GM18951 (cell line): ENCODE data around the gene TBC1D16.
"Not testable (repeated sequence)": the region's sequence is repeated elsewhere in the genome, so short reads cannot be mapped to it uniquely, and the experiment has no call there.

Experiments
- POLR2A ChIP-seq: IDR thresholded peaks from 4 replicates; pipeline ENCODE4 v1.6.1; 2011; ENCODE audit warnings: mild to moderate bottlenecking; ENCODE audit not compliant: insufficient read length, insufficient read depth; ENCODE audit errors: extremely low read depth
- in situ Hi-C: fragments of 300-500 bp; cut with MboI; formaldehyde crosslinking; loops from one replicate; pipeline ENCODE4 v1.12.0; 2022; ENCODE audit warnings: low sequenced_read_pairs, mixed read lengths, inconsistent platforms; ENCODE audit not compliant: unreplicated experiment

TBC1D16 gene

DNA sequence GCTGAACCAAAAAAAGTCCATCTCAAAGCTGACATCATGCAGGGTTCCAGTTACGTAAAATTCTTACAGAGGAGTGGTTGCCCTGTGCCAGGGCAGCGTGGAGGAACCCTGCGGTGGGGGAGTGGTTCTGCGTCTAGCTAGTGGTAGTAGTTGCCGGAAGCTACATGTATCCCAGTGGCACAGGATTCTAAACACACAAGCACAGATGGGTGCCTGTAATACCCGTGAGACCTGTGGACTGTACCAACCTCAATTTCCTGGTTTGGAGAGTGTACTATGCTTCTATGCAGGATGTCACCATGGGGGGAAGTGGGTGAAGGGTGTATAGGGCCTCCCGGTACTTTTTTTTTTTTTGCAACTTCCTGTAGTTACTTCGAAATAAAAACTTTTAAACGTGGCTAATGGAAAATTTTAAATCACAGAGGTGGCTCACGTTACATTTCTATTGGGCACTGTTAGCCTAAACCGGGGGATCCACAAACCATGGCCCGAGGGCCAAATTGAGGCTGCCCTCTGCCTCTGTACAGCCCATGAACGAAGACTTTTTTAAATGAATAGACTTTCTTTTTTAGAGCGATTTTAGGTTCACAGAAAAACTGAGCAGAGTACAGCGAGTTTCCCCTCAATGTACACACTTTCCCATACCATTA lies 38.5 kb downstream of the TBC1D16 start:
- in situ Hi-C loops, result no loop called here
- TF ChIP-seq POLR2A, result no peak

DNA sequence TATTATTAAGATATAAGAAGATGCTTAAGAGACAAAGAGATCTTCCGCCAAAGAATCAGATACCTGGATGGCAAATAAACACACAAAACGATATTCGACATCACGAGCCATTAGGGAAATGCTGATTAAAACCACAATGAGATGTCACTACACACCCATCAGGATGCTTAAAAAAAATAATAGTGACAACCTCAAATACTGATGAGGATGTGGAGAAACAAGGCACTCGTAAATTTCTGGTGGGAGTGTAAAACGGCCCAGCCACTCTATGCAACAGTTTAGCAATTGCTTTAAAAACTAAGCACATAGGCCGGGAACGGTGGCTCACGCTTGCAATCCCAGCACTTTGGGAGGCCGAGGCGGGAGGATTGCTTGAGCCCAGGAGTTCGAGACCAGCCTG lies 39.4 kb downstream of the TBC1D16 start:
- TF ChIP-seq POLR2A, result no peak
- in situ Hi-C loops, result no loop called here

DNA sequence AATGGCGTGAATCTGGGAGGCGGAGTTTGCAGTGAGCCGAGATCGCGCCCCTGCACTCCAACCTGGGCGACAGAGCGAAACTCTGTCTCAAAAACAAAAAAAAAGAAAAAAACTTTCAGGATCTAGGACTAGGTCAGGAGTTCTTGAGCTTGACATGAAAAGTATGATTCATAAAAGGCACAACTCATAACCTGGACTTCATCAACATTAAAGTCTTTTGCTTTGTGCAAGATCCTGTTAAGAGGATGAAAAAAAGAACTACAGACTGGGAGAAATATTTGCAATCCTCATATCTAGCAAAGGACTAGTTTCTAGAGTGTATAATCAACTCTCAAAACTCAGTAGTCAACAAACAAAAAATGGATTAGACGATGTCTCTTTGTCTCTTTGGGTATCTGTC lies 40.0 kb downstream of the TBC1D16 start:
- no peak for TF ChIP-seq POLR2A
- in situ Hi-C loops, result no loop called here

DNA sequence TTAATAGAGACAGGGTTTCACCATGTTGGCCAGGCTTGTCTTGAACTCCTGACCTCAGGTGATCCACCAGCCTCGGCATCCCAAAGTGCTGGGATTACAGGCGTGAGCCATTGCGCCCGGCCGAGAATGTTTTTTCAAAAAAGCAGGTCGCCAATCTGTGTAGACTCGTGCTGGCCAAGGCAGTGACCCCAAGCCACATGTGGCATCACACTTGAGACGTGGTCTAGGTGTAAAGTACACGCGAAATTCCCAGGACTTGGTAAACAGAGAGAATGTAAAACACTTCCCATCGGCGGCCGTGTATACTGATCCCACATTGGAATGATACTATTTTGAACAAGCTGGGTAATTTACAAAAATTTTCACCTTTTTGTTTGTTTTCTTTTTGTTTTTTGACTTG lies 41.1 kb downstream of the TBC1D16 start:
- in situ Hi-C loops, result no loop called here

DNA sequence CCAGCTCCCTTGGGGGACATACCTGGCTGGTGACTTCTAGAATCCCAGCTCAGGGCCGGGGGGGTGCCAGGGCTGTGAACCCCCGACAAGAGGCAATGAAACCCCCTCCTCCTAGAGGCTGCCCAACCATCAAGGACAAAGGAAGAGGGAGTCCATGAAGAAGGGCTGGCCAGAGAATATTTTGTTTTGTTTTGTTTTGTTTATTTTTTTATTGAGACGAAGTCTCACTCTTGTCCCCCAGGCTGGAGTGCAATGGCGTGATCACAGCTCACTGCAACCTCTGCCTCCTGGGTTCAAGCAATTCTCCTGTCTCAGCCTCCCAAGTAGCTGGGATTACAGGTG lies 41.5 kb downstream of the TBC1D16 start:
- in situ Hi-C loops, result not testable (repeated sequence)

More for the DNA sequence above, 41.1 kb downstream of the TBC1D16 start:
- TF ChIP-seq POLR2A, result no peak

DNA sequence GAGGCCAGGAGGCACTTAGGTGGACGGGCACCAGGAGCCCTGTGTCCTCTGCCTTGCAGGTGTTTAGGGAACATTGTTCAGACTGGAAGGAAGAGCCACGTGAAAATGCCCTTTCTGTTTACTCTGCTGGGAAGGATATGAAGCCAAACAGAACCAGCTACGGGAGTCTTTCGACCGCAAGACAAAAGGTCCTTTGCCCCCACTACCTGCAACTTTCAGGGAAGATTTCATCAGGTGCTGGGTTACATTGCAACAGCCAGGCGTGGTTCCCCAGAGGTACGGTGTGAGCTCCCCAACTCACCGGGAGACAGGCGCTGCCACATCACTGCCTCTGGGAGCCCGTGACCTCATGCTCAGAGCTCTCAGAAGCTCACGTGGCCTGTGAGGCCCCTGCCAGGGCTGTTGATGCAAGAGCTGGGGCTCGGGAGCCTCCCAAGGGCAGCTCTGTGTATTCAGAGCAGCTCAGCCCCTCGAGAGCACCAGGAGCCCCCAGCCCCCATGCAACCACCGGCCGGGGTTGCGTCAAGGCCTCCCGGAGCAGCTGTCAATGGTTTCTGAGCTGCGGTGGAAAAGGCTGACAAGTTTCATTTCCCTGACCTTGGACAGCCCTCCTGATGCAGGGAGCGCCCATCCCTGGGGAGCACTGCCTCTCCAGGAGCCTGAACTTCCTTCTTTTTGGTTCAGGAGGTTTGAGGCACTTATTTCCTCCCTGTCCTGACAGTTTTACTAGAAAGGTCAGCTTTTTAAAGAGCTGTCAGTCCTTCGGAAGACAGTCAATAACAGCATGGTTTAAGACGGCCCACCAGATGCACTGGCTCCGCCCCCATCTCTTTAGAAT lies 42.1 kb downstream of the TBC1D16 start:
- TF ChIP-seq POLR2A, result no peak
- in situ Hi-C loops, result no loop called here

DNA sequence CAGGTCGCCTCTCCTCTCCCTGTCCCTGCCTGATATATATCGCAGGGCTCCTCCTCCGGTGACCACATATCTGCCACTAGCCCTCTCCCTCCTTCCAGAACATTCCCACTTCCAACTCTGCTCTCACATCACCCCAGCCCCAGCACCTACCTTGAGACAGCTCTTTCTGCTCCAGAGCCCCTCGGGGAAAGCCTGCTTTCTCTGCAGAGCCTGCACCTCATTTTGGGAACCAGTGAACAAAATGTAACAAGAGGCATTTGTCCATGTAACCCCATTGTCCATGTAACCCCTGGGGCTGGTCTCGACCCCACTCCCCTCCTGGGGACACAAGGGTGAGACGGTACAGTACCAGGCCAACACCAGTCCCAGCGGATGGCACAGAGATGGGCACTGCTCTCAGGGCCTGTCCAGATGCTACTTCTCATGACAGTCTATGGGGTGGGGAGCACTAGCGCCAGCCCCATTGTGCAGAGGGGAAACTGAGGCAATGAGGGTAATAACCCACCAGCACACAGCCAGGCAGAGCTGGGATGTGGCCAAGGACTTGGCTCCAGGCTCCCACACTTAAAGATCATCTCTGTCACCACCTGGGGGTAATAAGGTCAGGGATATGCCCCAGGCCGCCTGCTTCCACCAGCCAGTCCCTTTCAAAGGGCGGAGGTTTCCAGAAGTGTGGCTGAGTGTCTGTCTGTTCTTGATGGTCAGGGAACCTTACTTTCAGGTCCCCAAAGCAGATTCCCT lies 42.9 kb downstream of the TBC1D16 start:
- in situ Hi-C loops, result no loop called here
- TF ChIP-seq POLR2A, result no peak

DNA sequence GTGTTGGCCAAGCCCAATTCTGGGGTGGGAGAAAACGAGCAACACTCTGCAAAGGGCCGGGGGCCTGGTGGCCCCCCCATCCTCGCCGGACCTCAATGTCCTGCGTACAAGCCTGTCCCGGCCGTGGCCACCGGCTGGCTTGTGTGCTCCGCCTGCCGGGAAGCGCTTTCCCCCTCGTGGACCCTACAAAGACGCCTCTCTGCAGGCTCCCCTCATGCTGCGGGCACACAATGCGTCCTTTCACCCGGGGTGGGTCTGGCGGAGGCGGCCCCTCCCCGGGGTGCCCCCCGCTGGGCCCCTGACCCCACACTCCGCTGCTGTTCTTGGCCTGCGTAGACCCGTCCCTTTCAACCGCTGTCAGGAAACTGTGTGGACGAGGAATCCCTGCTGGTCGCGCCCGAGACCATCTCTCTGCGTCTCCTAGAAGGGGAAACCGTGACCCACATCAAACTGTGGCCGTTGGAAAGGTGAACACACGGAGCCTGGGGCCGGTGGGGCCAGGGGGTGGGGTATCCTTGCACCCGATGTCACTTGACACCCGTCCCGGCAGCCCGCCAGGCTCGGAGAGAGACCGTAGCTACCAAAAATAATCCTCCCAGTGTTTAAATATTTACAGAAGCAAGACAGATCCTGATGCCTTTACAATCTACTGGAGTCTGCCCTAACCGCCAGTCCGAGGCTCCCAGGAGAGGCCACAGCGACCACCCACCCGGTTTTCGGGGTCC lies 43.6 kb downstream of the TBC1D16 start:
- in situ Hi-C loops, result no loop called here

DNA sequence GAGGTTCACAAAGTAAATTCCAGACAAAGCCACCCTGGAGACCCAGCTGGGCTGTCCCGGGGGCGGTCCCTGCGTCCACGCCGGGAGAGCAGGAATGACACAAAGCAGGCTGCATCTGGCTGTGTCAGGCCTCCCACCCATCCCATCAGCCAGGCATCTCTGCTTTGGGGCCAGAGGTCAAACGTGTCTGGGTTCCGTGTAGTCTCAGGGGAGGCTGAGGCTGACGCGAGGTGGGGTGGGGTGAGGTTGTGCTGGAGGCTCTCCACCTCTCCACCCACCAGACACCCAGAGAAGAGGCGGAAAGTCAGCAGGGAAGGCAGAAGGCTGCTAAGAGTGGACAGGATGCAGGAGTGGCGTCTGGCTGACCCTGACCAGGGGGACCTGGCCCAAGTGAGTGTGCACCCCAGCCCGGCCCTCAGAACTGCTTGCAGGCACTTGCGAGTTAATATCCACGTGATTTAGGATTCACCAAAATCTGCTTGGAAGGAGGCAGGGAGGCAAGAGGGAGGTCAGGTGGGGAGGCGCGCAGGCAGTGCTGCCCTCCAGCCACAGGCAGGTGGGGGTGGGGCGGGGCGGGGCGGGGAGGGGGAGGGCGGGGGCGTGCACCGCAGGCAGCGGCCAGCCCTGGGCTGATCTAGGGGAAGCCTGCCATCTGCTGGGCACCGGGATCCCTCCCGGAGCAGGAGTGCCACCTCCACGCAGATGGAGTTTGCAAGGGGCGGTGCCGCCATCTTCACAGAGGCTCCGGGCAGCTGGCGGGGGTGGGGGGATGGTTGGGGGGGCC lies 44.3 kb downstream of the TBC1D16 start:
- in situ Hi-C loops, result no loop called here

More for the DNA sequence above, 43.6 kb downstream of the TBC1D16 start:
- no peak for TF ChIP-seq POLR2A

DNA sequence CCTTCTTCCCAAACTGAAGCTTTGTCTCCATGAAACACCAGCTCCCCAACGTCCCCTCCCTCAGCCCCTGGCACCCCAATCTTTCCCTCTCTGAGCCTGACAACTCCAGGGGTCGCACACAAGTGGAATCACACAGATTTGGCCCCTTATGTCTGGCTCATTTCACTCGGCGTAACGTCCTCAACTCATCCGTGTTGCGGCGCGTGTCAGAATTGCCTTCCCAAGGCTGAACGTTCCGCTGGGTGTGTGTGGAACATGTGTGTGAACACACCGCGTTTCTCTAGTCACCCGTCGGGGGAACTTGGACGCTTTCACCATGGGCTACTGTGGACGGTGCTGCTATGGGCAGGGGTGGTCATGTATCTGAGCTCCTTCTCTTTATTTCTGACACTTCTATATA lies 45.0 kb downstream of the TBC1D16 start:
- in situ Hi-C loops, result no loop called here
- TF ChIP-seq POLR2A, result no peak

More for the DNA sequence above, 44.3 kb downstream of the TBC1D16 start:
- TF ChIP-seq POLR2A, result no peak

DNA sequence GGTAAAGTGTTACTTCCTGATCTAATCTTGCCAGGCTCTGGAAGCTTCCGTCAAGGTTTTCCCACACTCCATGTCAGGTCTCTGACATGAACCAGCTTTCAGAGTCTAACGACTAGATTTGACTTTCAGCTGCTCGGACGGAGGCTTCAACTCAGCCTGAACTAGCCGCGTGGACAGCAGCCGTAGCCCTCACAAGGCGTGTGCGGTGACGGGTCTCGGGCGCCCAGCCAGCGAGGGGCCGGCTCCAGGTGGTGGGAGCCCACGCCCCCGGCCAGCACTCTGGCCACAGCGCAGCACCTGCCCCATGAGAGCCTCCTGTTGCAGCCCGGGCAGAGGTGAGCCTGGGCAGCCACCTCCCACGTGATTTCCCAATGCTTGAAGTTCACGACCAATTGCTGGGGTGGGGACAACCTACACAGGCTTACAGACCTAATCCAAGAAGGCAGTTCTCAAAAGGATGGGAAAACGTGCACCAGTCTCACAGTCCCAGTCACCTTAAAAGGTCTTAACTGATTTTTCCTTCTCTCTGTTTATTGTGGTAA lies 45.5 kb downstream of the TBC1D16 start:
- TF ChIP-seq POLR2A, result no peak
- in situ Hi-C loops, result no loop called here
